ENCODE measurements around the gene TFB2M.

GRCh38 chr1:246580497-246581370 lies 14.7 kb upstream of the TFB2M start:
- TF ChIP-seq CTCF (IDR thresholded peaks at IDR 0.05; ENCODE audit: insufficient read depth, low read depth, low read length) (no peak), EZH2 (IDR thresholded peaks at IDR 0.05; ENCODE audit: insufficient read depth, low read length) (no peak)
